Tibial artery (tissue), 4 donors: Measurements from ENCODE around the gene GIMAP8.

Source experiments
- DNase-seq, 2 donors: peaks; one replicate each; pipeline ENCODE4 v3.0.0-alpha.2; 2019
- H3K27ac ChIP-seq, 2 donors: fragments of 200-600 bp; sonication (generic) in 1 of 2; 1 replicate in 1 of 2; 2 replicates in 1 of 2; pipeline ENCODE4 v1.5.1; 2018 to 2019; ENCODE audit warnings: mild to moderate bottlenecking in 1 of 2
- H3K27me3 ChIP-seq, 2 donors: fragments of 200-600 bp; sonication (generic) in 1 of 2; one replicate each; pipeline versions ENCODE4 v1.5.1 to v1.6.0; 2016 to 2019
- H3K36me3 ChIP-seq, 3 donors: fragments of 200-600 bp; sonication (generic) in 2 of 3; one replicate each; pipeline ENCODE4 v1.5.1; 2016 to 2019; ENCODE audit warnings: mild to moderate bottlenecking in 2 of 3
- H3K4me1 ChIP-seq, 4 donors: fragments of 200-600 bp; sonication (generic) in 2 of 4; 1 replicate in 3 of 4; 2 replicates in 1 of 4; pipeline ENCODE4 v1.5.1; 2016 to 2019
- H3K4me3 ChIP-seq, 2 donors: fragments of 200-600 bp; sonication (generic) in 1 of 2; 1 replicate in 1 of 2; 2 replicates in 1 of 2; pipeline ENCODE4 v1.5.1; 2018 to 2019; ENCODE audit warnings: mild to moderate bottlenecking in 2 of 2
- H3K9me3 ChIP-seq, 3 donors: fragments of 200-600 bp; sonication (generic) in 1 of 3; one replicate each; pipeline ENCODE4 v1.5.1; 2016 to 2019
- CTCF ChIP-seq, 2 experiments: fragments of 200-600 bp in 1 of 2; fragments of 450-650 bp in 1 of 2; IDR thresholded peaks; one replicate each; pipeline ENCODE4 v1.5.1; 2017 to 2019; ENCODE audit warnings: antibody characterized with exemption in 2 of 2, mild to moderate bottlenecking in 1 of 2, moderate library complexity in 1 of 2
- intact Hi-C: fragments of 100-400 bp; cut with DNase I; formaldehyde crosslinking; loops from one replicate; pipeline ENCODE4 v1.15.0; 2023; ENCODE audit warnings: low total_unique reads

Gene GIMAP8

GRCh38 chr7:150430465-150431085 lies 19.9 kb upstream of the GIMAP8 start:
- H3K27ac ChIP-seq, result no peak overlapping the region
- TF ChIP-seq CTCF (IDR thresholded peaks at IDR 0.05), result no peak
- no peaks in the 10 kb centered on the region for H3K36me3 ChIP-seq
- H3K27me3 ChIP-seq, result peaks cover 0 to 26% of the 10 kb centered on the region in 2 donors
- DNase-seq, result peak in 1 of 2 donors; percentile 48
- peaks cover 0 to 5% (median 0%) of the 10 kb centered on the region in 4 donors for H3K4me1 ChIP-seq
- intact Hi-C loops, result no loop called here
- H3K9me3 ChIP-seq, result no peaks in the 10 kb centered on the region
- no peak overlapping the region for H3K4me3 ChIP-seq

- no peak for DNase-seq
- no peak overlapping the region for H3K4me3 ChIP-seq
- intact Hi-C loops, result no loop called here
These were observed 18.4 kb upstream of the GIMAP8 start for GRCh38 chr7:150431839-150432658.

GRCh38 chr7:150432915-150433892 lies 17.2 kb upstream of the GIMAP8 start:
- Histone ChIP-seq H3K9me3 (no peaks in the 10 kb centered on the region), H3K36me3 (no peaks in the 10 kb centered on the region), H3K4me3 (no peak overlapping the region), H3K27ac (no peak overlapping the region), H3K4me1 (peaks cover 0 to 5% (median 0%) of the 10 kb centered on the region in 4 donors), H3K27me3 (peaks cover 0 to 20% of the 10 kb centered on the region in 2 donors)
- TF ChIP-seq CTCF (IDR thresholded peaks at IDR 0.05), result no peak
- DNase-seq, result peak in 1 of 2 donors; percentile 67
- intact Hi-C loops, result no loop called here

More at GRCh38 chr7:150431839-150432658, 18.4 kb upstream of the GIMAP8 start:
- Histone ChIP-seq H3K9me3 (no peaks in the 10 kb centered on the region), H3K36me3 (no peaks in the 10 kb centered on the region), H3K4me1 (peaks cover 0 to 5% (median 0%) of the 10 kb centered on the region in 4 donors), H3K27me3 (peaks cover 0 to 26% of the 10 kb centered on the region in 2 donors), H3K27ac (no peak overlapping the region)
- no peak for TF ChIP-seq CTCF (IDR thresholded peaks at IDR 0.05)

GRCh38 chr7:150434240-150434639 lies 16.2 kb upstream of the GIMAP8 start:
- TF ChIP-seq CTCF (IDR thresholded peaks at IDR 0.05), result no peak
- peaks cover 0 to 15% of the 10 kb centered on the region in 2 donors for H3K27me3 ChIP-seq
- no peaks in the 10 kb centered on the region for H3K36me3 ChIP-seq
- H3K4me3 ChIP-seq, result no peak overlapping the region
- no peaks in the 10 kb centered on the region for H3K4me1 ChIP-seq
- intact Hi-C loops, result no loop called here
- H3K9me3 ChIP-seq, result no peaks in the 10 kb centered on the region
- no peak overlapping the region for H3K27ac ChIP-seq
- no peak for DNase-seq

GRCh38 chr7:150435047-150435389 lies 15.4 kb upstream of the GIMAP8 start:
- no peak overlapping the region for H3K27ac ChIP-seq
- no peak for DNase-seq
- intact Hi-C loops, result no loop called here
- no peak overlapping the region for H3K4me3 ChIP-seq
- no peaks in the 10 kb centered on the region for H3K9me3 ChIP-seq
- H3K27me3 ChIP-seq, result peaks cover 0 to 10% of the 10 kb centered on the region in 2 donors
- TF ChIP-seq CTCF (IDR thresholded peaks at IDR 0.05), result no peak
- H3K36me3 ChIP-seq, result no peaks in the 10 kb centered on the region
- no peaks in the 10 kb centered on the region for H3K4me1 ChIP-seq
